Measurements from ENCODE around the gene FAM222A.

- TF ChIP-seq POLR2A (IDR thresholded peaks at IDR 0.05; ENCODE audit: low read length) (no peak), GATA1 (IDR thresholded peaks at IDR 0.05; ENCODE audit: low read depth, low read length) (no peak)
These were observed 97.5 kb downstream of the FAM222A start for GRCh38 chr12:109810954-109811623.

Data from erythroblast (primary cell).